Liver (tissue), 9 donors: ENCODE results near the gene EDA. TPM values are rescaled to one million over a fixed set of nuclear protein-coding genes. Genes with fewer than 3 reads are reported as not detected.

Source experiments
- DNase-seq: peaks from one replicate; pipeline ENCODE4 v3.0.0-alpha.2; 2017; ENCODE audit warnings: low spot score
- H3K27ac ChIP-seq, 2 donors: one replicate each; pipeline ENCODE4 v1.7.0; 2013; ENCODE audit warnings: inconsistent platforms in 2 of 2, low read length in 2 of 2, control low read depth in 1 of 2, low read depth in 1 of 2, mild to moderate bottlenecking in 1 of 2
- H3K27me3 ChIP-seq, 4 donors: one replicate each; pipeline versions ENCODE4 v1.6.1 to v1.7.0; 2013; ENCODE audit warnings: low read length in 3 of 4, inconsistent platforms in 1 of 4, mild to moderate bottlenecking in 1 of 4, moderate library complexity in 1 of 4; ENCODE audit not compliant: control insufficient read depth in 4 of 4, insufficient read depth in 4 of 4
- H3K36me3 ChIP-seq, 4 donors: one replicate each; pipeline versions ENCODE4 v1.6.1 to v1.7.0; 2013; ENCODE audit warnings: low read length in 3 of 4, mild to moderate bottlenecking in 3 of 4, low read depth in 1 of 4, moderate library complexity in 1 of 4; ENCODE audit not compliant: control insufficient read depth in 4 of 4, insufficient read depth in 3 of 4
- H3K4me1 ChIP-seq, 4 donors: one replicate each; pipeline versions ENCODE4 v1.6.1 to v1.7.0; 2013; ENCODE audit warnings: low read length in 3 of 4, mild to moderate bottlenecking in 3 of 4, moderate library complexity in 1 of 4; ENCODE audit not compliant: control insufficient read depth in 4 of 4, insufficient read depth in 4 of 4
- H3K4me3 ChIP-seq, 3 donors: one replicate each; pipeline versions ENCODE4 v1.6.1 to v1.7.0; 2013; ENCODE audit warnings: low read length in 3 of 3, control low read depth in 1 of 3, low read depth in 1 of 3, mild to moderate bottlenecking in 1 of 3
- H3K9ac ChIP-seq, 2 donors: one replicate each; pipeline ENCODE4 v1.7.0; 2013; ENCODE audit warnings: low read length in 2 of 2, mild to moderate bottlenecking in 2 of 2, moderate library complexity in 2 of 2, control low read depth in 1 of 2, low read depth in 1 of 2
- H3K9me3 ChIP-seq, 4 donors: one replicate each; pipeline versions ENCODE4 v1.6.1 to v1.7.0; 2013; ENCODE audit warnings: low read length in 3 of 4; ENCODE audit not compliant: control insufficient read depth in 4 of 4
- EGR1 ChIP-seq, 2 donors: IDR thresholded peaks; 2 replicates each; pipeline ENCODE4 v1.6.1; 2016 to 2018; ENCODE audit warnings: antibody characterized with exemption in 2 of 2, low read depth in 2 of 2
- FOXA1 ChIP-seq: IDR thresholded peaks from 2 replicates; pipeline ENCODE4 v1.6.1; 2016; ENCODE audit warnings: antibody characterized with exemption
- FOXA2 ChIP-seq: IDR thresholded peaks from 2 replicates; pipeline ENCODE4 v1.6.1; 2016; ENCODE audit warnings: antibody characterized with exemption
- GABPA ChIP-seq, 2 donors: IDR thresholded peaks in 1 of 2; conservative IDR thresholded peaks in 1 of 2; 2 replicates each; pipeline ENCODE4 v1.6.1; 2016; ENCODE audit warnings: antibody characterized with exemption in 2 of 2, mild to moderate bottlenecking in 1 of 2, moderate library complexity in 1 of 2
- HNF4A ChIP-seq, 2 donors: conservative IDR thresholded peaks; 2 replicates each; pipeline ENCODE4 v1.6.1; 2016; ENCODE audit warnings: antibody characterized with exemption in 2 of 2, mild to moderate bottlenecking in 2 of 2
- JUND ChIP-seq, 2 donors: IDR thresholded peaks; 2 replicates each; pipeline ENCODE4 v1.6.1; 2016; ENCODE audit warnings: antibody characterized with exemption in 2 of 2
- MAX ChIP-seq: IDR thresholded peaks from 2 replicates; pipeline ENCODE4 v1.6.1; 2016; ENCODE audit warnings: antibody characterized with exemption
- NR2F2 ChIP-seq: IDR thresholded peaks from 2 replicates; pipeline ENCODE4 v1.6.1; 2016; ENCODE audit warnings: antibody characterized with exemption
- RAD21 ChIP-seq, 2 donors: IDR thresholded peaks; 2 replicates each; pipeline ENCODE4 v1.6.1; 2016; ENCODE audit warnings: antibody characterized with exemption in 2 of 2, mild to moderate bottlenecking in 2 of 2
- RXRA ChIP-seq, 2 donors: IDR thresholded peaks; 2 replicates each; pipeline ENCODE4 v1.6.1; 2017 to 2018; ENCODE audit warnings: antibody characterized with exemption in 2 of 2, mild to moderate bottlenecking in 1 of 2
- SP1 ChIP-seq: IDR thresholded peaks from 2 replicates; pipeline ENCODE4 v1.6.1; 2018; ENCODE audit warnings: antibody characterized with exemption, mild to moderate bottlenecking
- TAF1 ChIP-seq: conservative IDR thresholded peaks from 2 replicates; pipeline ENCODE4 v1.6.1; 2016; ENCODE audit warnings: antibody characterized with exemption, mild to moderate bottlenecking
- YY1 ChIP-seq: IDR thresholded peaks from 2 replicates; pipeline ENCODE4 v1.6.1; 2016; ENCODE audit warnings: antibody characterized with exemption, mild to moderate bottlenecking
- WGBS: extraction: QIAGEN DNeasy Blood & Tissue Kit; methylation state at CpG from one replicate; pipeline ENCODE4 v1.1.7; 2013; 5-methylcytosine and 5-hydroxymethylcytosine counted together
- polyA plus RNA-seq, 2 donors: library from polyadenylated mRNA; stranded (reverse) in 1 of 2; unstranded in 1 of 2; fragments of 200-250 nt in 1 of 2; fragments of >200 nt in 1 of 2; fragmentation: Nextera tagmentation in 1 of 2; extraction: Ambion mirVana in 1 of 2; gene quantifications; one replicate each; pipeline versions ENCODE4 v1.2.1 to v1.2.3, GENCODE V29; 2013 to 2015
- total RNA-seq, 2 donors: library from RNA; depleted of rRNA; stranded (reverse); fragments of >200 nt; gene quantifications; one replicate each; pipeline ENCODE4 v1.2.3, GENCODE V29; 2014
- TF ChIP-seq, protein P1 (sequence below): IDR thresholded peaks from 2 replicates; pipeline ENCODE4 v1.6.1; 2016; ENCODE audit warnings: antibody characterized with exemption
- TF ChIP-seq, protein P2 (sequence below): IDR thresholded peaks from 2 replicates; pipeline ENCODE4 v1.6.1; 2016; ENCODE audit warnings: antibody characterized with exemption
- TF ChIP-seq, protein P3 (sequence below): IDR thresholded peaks from 2 replicates; pipeline ENCODE4 v1.6.1; 2016; ENCODE audit warnings: antibody characterized with exemption, mild to moderate bottlenecking
- TF ChIP-seq, protein P4 (sequence below): fragments of 150-350 bp; IDR thresholded peaks from 2 replicates; pipeline ENCODE4 v1.5.1; 2017; ENCODE audit warnings: improper control_type of control experiment, low read depth, low read length; ENCODE audit not compliant: missing input control
- donor health status: healthy.
- donor health status: healthy.
- donor health status: healthy.
- donor health status: healthy.
- donor health status: healthy.

Gene EDA
- total and polyA plus RNA-seq, 4 donors, result 0.39 to 2.6 (median 1.5) TPM

DNA sequence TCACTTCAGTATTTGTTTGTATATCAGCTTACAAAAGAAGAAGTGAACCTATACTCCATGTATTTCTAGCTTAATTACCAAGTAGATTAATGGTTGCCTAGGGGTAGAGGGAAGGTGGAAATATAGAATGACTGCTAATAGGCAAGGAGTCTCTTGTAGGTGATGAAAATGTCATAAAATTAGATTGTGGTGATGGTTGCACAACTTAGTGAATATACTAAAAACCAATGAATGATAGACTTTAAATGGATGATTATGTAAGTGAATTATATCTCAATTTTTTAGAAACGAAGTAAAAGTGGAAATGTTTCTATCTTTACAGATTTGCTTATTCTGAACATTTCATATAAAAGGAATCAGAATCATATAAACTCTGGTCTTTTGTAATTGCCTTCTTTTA is 268.3 kb downstream of the EDA start:
- no peak overlapping the region for H3K27ac ChIP-seq
- 84% methylated on average over 1 of the region's 1 CpG for WGBS
- H3K27me3 ChIP-seq, result peaks cover 0 to 3% (median 0%) of the 10 kb centered on the region in 4 donors
- no peaks in the 10 kb centered on the region for H3K4me1 ChIP-seq
- peaks cover 0 to 7% (median 2%) of the 10 kb centered on the region in 4 donors for H3K9me3 ChIP-seq
- no peak overlapping the region for H3K9ac ChIP-seq
- H3K4me3 ChIP-seq, result no peak overlapping the region
- TF ChIP-seq JUND (IDR thresholded peaks at IDR 0.05) (no peak), FOXA1 (no peak), TAF1 (no peak), NR2F2 (no peak), RXRA (IDR thresholded peaks at IDR 0.05) (no peak), HNF4A (conservative IDR thresholded peaks at IDR 0.05) (no peak), YY1 (no peak), SP1 (no peak), RAD21 (IDR thresholded peaks at IDR 0.05) (no peak), GABPA (IDR thresholded peaks at IDR 0.05 in 1 of 2, conservative IDR thresholded peaks at IDR 0.05 in 1 of 2) (no peak), MAX (no peak), EGR1 (IDR thresholded peaks at IDR 0.05; ENCODE audit: low read depth in 2 of 2) (no peak), FOXA2 (no peak)
- TF ChIP-seq, protein P1, sequence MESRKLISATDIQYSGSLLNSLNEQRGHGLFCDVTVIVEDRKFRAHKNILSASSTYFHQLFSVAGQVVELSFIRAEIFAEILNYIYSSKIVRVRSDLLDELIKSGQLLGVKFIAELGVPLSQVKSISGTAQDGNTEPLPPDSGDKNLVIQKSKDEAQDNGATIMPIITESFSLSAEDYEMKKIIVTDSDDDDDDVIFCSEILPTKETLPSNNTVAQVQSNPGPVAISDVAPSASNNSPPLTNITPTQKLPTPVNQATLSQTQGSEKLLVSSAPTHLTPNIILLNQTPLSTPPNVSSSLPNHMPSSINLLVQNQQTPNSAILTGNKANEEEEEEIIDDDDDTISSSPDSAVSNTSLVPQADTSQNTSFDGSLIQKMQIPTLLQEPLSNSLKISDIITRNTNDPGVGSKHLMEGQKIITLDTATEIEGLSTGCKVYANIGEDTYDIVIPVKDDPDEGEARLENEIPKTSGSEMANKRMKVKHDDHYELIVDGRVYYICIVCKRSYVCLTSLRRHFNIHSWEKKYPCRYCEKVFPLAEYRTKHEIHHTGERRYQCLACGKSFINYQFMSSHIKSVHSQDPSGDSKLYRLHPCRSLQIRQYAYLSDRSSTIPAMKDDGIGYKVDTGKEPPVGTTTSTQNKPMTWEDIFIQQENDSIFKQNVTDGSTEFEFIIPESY, result no peak
- TF ChIP-seq, protein P2, sequence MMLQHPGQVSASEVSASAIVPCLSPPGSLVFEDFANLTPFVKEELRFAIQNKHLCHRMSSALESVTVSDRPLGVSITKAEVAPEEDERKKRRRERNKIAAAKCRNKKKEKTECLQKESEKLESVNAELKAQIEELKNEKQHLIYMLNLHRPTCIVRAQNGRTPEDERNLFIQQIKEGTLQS, result no peak
- TF ChIP-seq, protein P3, sequence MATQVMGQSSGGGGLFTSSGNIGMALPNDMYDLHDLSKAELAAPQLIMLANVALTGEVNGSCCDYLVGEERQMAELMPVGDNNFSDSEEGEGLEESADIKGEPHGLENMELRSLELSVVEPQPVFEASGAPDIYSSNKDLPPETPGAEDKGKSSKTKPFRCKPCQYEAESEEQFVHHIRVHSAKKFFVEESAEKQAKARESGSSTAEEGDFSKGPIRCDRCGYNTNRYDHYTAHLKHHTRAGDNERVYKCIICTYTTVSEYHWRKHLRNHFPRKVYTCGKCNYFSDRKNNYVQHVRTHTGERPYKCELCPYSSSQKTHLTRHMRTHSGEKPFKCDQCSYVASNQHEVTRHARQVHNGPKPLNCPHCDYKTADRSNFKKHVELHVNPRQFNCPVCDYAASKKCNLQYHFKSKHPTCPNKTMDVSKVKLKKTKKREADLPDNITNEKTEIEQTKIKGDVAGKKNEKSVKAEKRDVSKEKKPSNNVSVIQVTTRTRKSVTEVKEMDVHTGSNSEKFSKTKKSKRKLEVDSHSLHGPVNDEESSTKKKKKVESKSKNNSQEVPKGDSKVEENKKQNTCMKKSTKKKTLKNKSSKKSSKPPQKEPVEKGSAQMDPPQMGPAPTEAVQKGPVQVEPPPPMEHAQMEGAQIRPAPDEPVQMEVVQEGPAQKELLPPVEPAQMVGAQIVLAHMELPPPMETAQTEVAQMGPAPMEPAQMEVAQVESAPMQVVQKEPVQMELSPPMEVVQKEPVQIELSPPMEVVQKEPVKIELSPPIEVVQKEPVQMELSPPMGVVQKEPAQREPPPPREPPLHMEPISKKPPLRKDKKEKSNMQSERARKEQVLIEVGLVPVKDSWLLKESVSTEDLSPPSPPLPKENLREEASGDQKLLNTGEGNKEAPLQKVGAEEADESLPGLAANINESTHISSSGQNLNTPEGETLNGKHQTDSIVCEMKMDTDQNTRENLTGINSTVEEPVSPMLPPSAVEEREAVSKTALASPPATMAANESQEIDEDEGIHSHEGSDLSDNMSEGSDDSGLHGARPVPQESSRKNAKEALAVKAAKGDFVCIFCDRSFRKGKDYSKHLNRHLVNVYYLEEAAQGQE, result no peak
- TF ChIP-seq, protein P4, sequence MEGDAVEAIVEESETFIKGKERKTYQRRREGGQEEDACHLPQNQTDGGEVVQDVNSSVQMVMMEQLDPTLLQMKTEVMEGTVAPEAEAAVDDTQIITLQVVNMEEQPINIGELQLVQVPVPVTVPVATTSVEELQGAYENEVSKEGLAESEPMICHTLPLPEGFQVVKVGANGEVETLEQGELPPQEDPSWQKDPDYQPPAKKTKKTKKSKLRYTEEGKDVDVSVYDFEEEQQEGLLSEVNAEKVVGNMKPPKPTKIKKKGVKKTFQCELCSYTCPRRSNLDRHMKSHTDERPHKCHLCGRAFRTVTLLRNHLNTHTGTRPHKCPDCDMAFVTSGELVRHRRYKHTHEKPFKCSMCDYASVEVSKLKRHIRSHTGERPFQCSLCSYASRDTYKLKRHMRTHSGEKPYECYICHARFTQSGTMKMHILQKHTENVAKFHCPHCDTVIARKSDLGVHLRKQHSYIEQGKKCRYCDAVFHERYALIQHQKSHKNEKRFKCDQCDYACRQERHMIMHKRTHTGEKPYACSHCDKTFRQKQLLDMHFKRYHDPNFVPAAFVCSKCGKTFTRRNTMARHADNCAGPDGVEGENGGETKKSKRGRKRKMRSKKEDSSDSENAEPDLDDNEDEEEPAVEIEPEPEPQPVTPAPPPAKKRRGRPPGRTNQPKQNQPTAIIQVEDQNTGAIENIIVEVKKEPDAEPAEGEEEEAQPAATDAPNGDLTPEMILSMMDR, result no peak
- no peak for DNase-seq
- no peaks in the 10 kb centered on the region for H3K36me3 ChIP-seq

- H3K27me3 ChIP-seq, result no peaks in the 10 kb centered on the region
- H3K9ac ChIP-seq, result no peak overlapping the region
- H3K27ac ChIP-seq, result no peak overlapping the region
- no peaks in the 10 kb centered on the region for H3K36me3 ChIP-seq
- 62% methylated on average over 1 of the region's 1 CpG for WGBS
- DNase-seq, result no peak
- H3K4me3 ChIP-seq, result no peak overlapping the region
- no peaks in the 10 kb centered on the region for H3K4me1 ChIP-seq
- no peaks in the 10 kb centered on the region for H3K9me3 ChIP-seq
- TF ChIP-seq HNF4A (conservative IDR thresholded peaks at IDR 0.05) (no peak), GABPA (IDR thresholded peaks at IDR 0.05 in 1 of 2, conservative IDR thresholded peaks at IDR 0.05 in 1 of 2) (no peak), FOXA2 (no peak), YY1 (no peak), RAD21 (IDR thresholded peaks at IDR 0.05) (no peak), FOXA1 (no peak), SP1 (no peak), JUND (IDR thresholded peaks at IDR 0.05) (no peak), TAF1 (no peak), RXRA (IDR thresholded peaks at IDR 0.05) (no peak), EGR1 (IDR thresholded peaks at IDR 0.05; ENCODE audit: low read depth in 2 of 2) (no peak), NR2F2 (no peak)
- TF ChIP-seq, protein P4, result no peak
- TF ChIP-seq, protein P1, result no peak
- TF ChIP-seq, protein P2, result no peak
Observed at GRCh38 chrX:69896046-69896445, 280.1 kb downstream of the EDA start.
